HG02885 (cell line): ENCODE data around the gene FHIT.

ENCODE experiments used
- ATAC-seq: cut with Tn5 transposase; IDR thresholded peaks from one replicate; pipeline ENCODE4 v1.9.1; 2021; ENCODE audit warnings: mild to moderate bottlenecking; ENCODE audit not compliant: unreplicated experiment, poor library complexity

The FHIT gene

DNA sequence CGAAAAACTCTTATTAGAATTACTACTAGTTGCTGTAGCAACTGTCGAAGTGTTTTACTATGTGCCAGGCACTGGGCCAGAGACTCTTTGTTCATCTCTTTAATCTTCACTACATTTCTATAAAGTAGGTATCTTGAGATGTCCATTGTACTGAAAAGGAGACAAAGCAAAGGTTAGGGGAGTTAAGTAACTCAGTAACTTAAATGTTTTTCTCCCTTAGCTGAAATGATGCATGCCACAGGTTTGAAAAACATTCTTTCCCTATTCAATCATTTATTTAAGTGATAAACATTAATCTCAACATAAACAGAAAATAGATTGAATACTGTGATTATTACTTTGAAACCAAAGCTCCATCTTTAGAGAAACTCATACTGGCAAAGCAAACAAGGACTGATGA is 776.2 kb downstream of the FHIT start:
- no peak for ATAC-seq

DNA sequence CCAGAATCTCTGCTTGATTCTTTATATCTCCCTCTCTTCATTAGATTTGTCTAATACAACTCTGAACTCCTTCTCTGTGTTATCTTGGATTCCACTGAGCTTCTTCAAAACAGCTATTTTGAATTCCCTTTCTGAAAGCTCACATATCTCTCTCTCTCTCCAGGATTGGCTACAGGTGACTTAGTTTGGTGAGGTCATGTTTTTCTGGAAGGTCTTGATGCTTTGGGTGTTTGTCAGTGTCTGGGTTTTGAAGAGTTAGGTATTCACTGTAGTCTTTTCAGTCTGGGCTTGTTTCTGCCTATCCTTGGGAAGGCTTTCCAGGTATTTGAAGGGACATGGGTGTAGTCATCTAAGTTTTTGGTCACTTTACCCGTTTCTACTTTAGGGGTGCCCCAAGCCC is 781.8 kb downstream of the FHIT start:
- ATAC-seq = no peak

DNA sequence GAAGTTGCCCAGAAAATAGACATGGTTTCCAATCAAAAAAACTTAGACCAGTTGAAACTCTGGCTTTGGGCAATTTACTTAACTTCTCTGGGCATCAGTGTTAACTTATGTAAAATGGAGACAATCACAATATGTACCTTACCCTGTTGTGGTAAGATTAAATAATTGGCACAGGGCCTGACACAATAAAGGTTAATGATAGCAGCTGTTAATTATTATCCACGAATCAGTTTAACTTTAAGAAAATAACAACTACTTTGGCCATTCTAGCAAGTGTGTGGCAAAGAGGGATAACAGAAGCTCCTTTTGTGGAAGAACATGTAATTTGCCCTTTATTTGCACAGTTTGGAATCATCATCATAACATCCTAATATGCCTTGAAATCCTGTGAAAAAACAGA is 787.6 kb downstream of the FHIT start:
- ATAC-seq = no peak

DNA sequence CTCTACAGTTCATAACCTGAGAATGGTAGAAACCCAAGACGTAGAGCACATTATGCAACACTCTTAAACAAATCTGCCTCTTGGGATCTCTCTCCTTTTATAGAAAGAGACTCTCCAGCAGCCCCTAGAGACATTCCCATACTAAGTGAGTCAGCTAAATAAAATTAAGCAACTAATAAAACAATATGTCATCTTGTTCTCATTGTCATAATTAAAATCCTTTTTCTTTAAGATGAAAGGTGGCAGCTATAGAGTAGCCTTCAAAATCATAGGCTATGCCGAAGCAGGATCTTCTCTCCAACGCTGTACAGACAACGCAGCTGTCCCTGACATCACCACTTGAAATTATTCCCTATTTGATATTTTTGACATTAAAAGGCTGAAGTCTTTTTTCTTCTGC is 790.0 kb downstream of the FHIT start:
- no peak for ATAC-seq

DNA sequence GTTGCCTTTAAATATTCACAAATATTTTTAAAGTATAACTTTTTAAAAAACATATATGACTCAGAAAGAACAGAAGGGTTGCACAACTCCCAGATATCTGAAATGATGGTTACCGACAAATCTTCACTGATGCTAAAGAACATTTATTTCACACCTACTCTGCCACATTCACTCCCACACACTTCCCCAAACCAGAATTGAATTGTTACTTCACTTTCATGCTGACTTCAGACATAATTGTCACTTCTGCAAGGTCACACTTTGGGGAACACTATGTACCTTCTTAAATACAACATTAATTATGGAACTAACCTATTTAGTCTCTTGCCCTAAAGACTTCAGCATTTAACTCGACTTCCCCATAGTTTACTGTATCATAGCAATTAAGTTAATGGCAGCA is 795.1 kb downstream of the FHIT start:
- ATAC-seq = no peak

DNA sequence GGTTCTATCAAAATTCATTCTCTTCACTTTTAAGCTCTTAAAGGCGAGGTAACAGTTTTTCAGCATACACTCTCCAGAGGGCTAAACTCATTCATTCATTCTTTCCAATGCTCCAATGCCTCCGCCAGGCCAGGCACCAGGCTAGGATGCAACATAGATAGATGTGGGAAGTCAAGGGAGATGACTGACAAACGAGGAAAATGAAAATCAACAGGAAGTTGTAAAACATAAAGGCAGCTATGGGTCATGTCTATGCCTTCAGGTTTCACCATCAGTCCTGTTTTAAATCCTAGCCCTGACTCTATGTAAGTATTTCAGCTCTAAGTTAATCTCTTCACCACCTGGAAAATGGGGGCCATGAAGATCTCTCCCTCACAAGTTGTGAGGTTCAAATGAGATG is 797.9 kb downstream of the FHIT start:
- ATAC-seq = no peak

DNA sequence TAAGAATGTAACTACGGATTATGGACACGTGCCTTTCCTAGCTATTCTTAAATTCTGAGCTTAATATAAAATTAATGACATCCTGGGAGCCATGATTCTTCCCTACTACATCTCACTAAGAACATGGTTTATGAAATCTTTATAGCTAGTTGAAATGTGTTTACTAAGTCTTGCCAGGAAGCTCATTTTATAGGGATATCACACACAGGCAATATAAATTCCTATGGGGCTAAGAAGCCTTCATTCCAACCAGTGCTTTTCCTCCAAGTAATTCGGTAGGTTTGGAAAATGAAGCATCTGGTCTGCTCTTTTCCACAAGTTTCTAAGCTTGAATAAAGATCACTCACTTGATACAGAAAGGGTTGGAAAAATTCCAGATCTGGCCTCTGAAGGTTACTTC is 802.6 kb downstream of the FHIT start:
- no peak for ATAC-seq

DNA sequence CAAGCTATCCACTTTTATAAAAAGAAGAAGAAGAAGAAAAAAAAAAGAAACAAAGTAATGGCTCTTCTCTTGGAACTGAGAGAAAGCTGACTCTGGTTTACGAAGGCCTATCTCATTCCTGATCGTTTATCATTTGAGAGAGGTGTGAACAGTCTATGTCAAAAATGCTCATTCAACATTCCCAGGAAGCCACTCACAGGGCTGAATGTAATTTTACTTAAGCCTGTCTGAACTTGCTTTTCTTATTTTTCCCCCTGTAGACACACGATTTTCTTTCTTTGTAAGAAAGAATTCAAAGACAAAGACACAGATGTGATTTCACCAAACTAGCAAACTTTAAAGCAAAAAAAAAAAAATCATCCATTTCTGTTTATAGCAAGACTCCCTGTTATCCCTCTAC is 805.8 kb downstream of the FHIT start:
- no peak for ATAC-seq

DNA sequence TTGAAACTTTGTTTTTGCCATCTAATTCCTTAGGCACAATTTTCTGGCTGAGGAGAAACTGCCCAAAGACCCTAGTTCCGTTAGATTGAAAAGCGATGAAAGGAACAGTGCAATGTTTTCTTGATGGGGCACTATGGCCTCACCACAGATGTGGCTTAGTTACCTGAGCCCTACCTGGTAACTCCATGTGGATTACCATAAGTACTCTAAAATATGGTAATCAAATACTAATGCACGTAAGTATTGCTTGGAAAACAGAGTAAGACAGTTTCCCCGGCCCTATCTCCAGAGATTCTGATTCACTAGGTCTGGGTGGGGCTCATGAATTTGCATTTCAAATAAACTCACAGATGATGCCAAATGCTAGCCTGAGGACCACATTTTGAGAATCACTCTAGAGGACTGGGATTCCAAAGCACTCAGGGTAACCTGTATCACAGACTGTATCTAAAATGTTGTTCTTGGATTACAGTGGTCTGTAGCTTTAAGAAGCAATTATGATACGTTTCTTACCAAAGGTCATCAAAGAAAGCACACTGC is 806.3 kb downstream of the FHIT start:
- no peak for ATAC-seq

DNA sequence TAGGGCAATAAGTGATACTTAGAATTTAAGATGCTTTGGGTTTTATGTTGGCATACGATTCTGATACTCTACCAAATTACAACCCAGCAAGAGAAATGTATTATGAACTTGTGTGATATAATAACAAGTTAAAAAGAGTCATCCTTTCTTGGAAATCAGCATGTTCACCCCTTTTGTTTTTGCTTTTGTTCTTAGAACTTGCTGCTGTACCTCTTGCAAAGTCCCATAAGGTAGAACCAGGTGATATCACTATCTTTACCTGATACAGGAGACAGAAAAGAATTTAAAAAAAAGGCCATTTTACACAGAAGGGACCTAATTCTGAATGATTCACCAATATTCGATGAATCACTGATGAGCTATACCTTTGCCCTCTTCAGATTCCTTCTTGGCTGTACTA is 810.4 kb downstream of the FHIT start:
- no peak for ATAC-seq

DNA sequence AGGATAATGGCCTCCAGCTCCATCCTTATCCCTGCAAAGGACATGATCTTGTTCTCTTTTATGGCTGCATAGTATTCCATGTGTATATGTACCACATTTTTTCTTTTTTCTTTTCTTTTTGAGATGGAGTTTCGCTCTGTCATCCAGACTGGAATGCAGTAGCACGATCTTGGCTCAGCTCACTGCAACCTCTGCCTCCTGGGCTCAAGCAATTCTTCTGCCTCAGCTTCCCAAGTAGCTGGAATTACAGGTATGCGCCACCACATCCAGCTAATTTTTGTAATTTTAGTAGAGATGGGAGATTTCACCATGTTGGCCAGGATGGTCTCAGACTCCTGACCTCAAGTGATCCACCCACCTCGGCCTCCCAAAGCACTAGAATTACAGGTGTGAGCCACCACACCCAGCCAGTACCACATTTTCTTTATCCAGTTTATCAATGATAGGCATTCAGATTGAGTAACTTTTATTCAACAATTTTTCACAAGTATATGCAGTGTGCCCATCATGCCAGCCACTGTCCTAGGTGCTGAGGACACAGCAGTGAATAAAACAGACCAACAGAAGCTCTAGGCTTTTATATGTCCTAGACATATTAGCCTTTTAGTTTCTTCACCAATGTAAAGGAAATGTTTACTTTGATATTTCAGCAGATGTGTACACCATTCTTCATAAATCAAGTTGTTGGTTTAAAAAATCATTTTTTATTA is 815.2 kb downstream of the FHIT start:
- ATAC-seq = no peak

DNA sequence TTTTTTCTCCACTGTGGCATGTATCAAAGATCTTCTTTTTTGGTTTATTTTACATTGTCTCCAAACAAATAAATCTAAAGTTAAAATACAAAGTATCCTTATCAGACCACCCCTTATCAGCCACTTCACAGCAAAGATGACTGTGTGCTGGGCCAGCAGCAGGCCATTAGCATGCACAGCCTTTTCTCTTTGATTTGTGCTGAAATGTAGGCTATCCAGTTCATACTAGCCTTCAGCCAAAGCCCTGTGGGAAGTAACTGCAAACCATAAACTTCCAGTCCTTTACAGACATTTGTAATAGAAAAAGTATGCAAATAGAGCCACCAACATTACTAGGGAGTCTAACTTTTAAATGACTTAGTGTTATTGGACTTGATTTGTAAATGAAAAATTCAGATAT is 816.3 kb downstream of the FHIT start:
- ATAC-seq = no peak

DNA sequence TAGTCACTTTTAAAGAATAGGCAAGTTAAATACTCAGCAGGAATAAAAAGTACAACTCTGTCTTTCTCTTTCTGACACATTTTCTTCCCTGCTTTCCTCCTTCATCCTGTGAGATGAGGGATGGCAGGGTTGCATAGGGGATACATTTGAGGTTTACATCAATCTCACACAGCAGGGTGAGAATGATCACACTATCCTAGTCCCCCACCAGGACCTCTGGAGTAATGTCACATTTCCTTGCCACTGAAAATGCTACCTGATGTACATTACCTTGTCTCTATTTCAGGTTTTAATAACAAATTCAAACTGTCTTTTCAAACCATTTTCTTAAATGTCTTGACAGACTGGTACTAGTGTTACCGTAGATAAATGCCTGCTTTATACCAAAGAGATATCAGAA is 816.9 kb downstream of the FHIT start:
- no peak for ATAC-seq

DNA sequence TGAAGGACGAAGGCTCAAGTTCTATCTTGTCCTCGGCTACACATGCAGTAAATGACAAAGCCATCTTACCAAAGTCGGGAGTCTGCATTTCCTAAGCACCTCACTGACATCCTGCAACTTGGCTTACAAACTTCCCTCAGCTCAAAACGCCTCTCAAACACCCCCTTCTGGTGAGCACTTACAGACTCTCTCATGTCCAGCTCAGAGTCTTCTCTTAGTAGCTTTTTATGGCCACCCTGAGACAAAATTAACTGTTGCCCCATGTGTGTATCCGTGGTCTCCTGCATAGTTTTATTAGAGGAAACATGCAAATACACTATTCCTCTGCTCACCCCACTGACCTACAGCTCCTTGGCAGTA is 819.7 kb downstream of the FHIT start:
- ATAC-seq = no peak

DNA sequence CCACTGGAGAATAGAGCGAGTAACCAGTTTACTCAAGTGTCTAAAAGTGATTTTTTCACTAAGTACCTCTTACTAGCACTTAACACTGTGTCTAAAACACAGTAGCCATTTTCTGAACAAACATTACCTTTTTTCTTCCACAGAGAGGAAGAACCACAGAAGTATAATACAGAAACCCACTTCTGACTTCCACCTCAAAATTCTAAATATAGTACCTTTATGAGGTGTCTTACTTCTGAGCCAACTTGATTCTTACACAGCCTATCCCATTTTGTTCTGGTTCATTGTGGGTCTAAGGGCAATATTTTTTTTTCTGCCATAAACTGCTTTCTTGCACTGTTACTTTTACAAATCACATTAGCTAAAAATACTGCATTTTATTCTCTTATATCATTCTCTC is 821.0 kb downstream of the FHIT start:
- no peak for ATAC-seq

DNA sequence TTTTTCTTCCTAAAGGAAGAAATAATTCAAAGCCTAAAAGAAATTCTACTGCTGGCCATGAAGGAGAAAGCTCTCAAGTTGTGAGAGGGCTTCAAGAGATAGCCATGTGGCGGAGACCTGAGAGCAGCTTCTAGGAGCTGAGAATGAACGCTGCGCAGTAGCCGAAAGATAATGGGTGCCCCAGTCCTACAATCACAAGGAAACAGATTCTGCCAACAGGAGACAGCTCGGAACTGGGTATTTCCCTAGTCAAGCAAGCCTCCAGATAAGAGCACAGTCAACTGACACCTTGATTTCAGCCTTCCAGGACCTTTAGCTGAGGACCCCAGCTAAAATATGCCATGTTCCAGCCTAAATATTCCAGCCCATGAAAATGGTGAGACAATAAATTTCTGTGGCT is 824.1 kb downstream of the FHIT start:
- no peak for ATAC-seq

DNA sequence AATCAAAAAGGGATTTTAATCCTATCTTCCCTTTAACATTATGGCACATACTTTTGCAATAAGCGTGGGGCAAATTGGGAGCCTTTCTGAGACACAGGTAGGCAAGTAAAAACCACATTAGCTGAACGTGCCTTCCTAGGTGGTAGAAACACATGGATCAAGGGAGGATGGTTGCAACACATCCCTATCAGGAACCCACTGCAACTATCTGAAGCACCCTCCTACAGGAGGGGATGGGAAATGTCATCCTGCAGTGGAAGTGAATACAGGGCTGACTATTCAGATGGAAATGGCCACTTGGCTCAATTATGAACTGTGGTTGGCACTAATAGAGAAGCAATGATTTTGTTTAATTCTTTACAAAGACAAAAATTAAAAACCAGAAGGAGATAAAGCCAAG is 826.3 kb downstream of the FHIT start:
- ATAC-seq = no peak

DNA sequence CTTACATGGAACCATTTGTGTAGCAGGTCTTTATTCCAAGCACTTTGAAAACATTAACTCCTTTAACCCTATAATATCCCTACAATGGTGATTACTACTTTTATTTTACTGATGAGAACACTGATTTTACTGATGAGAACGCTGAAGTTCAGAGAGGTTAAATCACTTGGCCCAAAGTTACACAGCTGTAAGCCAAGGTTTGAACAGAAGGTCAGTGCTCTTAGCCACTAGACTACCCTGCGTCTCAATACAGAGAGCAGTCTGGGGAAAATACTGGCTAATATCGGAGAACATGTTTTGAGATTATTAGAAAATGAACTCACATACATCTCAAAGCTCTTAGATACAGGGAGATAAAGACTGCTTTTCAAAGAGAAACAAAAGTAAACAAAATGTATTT is 827.2 kb downstream of the FHIT start:
- ATAC-seq = no peak

DNA sequence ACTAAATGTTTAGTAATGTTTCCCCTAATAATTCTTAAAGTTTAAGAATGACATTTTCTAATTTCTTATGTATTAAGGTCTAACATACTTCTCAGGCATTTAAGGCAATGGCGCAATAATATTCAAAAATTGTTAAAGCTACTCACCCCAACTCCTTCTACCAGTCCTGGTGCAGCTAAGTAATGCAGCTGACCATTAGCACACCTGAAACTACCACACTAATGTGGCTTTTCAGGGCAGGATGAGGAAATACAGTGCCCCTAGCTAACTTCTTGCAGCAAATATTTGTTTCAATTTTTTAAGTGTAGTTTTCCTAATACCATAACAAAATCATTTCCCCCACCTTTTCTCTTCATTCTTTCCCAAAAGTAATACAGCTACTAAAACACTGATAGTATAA is 827.7 kb downstream of the FHIT start:
- no peak for ATAC-seq

DNA sequence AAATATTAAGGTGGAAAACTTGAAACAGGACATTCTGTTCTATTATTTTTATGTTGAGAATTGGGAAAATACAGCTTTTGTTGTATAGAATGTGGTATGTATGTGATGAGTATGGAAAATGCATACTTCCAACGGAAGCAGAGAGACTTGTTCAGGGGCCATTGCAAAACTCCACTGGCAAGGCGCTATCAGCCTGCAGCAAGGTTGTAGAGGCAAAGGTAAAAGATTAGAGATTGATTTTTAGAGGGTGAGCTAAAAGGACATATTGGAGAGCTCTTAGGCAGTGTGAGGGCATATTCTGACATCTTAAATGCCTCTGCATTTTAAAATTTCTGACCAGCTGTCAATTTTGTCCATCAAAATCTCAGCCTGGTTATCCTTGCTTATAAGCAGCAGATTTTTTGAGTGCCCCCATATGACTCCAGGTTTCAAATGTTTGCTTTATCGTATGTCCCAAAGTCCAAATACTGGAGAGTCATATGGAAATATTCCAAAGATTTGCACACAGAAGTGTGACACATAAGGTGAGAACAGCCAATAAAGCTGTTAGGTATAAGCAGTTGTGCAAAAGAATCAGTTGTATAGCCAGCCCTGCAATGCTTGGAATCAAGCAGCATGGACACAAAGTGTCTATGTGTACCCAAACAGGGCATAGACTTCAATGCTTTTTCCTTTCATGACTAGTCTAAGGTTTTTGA is 829.4 kb downstream of the FHIT start:
- no peak for ATAC-seq

DNA sequence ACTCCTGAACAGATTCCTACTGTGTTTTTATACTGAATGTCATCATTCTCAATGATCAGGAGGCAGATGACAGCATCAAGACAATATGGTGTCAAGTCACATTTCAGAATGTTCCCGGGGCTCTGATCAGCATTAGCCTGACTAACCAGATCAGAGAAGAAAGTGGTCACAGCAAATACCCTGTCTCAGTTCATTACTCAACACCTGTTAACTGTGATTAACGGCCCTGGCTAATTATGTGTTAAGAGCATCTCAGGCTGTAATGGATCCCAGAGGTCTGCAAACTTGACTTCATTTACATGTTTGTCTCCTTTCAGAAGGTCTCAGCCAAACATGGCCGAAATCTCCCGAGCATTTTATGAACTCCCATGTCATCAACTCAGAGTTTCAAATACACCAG is 833.7 kb downstream of the FHIT start:
- ATAC-seq = no peak

DNA sequence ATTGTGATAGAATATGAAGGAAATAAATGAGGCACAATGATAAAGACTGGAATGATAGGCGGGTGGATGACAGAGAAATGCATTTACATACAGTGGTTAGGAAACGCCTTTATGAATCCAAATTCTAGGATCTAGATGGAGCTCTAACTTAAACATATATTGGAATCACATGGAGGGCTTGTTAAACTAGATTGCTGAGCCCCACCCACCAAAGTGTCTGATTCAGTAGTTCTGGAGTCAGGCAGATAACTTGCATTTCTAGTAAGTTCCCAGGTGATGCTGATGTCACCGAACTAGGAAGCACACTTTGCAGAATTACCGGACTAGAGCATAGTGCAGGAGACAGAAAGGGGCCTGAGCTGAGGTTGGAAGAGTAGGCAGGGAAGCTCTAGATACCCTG is 837.2 kb downstream of the FHIT start:
- ATAC-seq = no peak
